Sigmoid colon (tissue), 4 donors: ENCODE results near the gene B3GALT6.

Experiments
- EP300 ChIP-seq, 4 donors: sonication (generic); formaldehyde crosslinking; IDR thresholded peaks; one replicate each; pipeline ENCODE4 v1.6.1; 2017; ENCODE audit warnings: antibody characterized with exemption in 4 of 4
- POLR2A ChIP-seq, 2 donors: fragments of 450-650 bp; IDR thresholded peaks; one replicate each; pipeline ENCODE4 v1.6.1; 2016; ENCODE audit warnings: antibody characterized with exemption in 2 of 2, mild to moderate bottlenecking in 2 of 2, moderate library complexity in 2 of 2
- POLR2AphosphoS5 ChIP-seq, 4 donors: sonication (generic); formaldehyde crosslinking; IDR thresholded peaks; one replicate each; pipeline ENCODE4 v1.6.1; 2017; ENCODE audit warnings: antibody characterized with exemption in 4 of 4
- TF ChIP-seq, protein P1 (sequence below), 4 experiments: fragments of 450-650 bp in 3 of 4; fragments of 200-600 bp in 1 of 4; IDR thresholded peaks; one replicate each; pipeline ENCODE4 v1.5.1; 2016 to 2019; ENCODE audit warnings: antibody characterized with exemption in 4 of 4, mild to moderate bottlenecking in 3 of 4, moderate library complexity in 2 of 4

DNA sequence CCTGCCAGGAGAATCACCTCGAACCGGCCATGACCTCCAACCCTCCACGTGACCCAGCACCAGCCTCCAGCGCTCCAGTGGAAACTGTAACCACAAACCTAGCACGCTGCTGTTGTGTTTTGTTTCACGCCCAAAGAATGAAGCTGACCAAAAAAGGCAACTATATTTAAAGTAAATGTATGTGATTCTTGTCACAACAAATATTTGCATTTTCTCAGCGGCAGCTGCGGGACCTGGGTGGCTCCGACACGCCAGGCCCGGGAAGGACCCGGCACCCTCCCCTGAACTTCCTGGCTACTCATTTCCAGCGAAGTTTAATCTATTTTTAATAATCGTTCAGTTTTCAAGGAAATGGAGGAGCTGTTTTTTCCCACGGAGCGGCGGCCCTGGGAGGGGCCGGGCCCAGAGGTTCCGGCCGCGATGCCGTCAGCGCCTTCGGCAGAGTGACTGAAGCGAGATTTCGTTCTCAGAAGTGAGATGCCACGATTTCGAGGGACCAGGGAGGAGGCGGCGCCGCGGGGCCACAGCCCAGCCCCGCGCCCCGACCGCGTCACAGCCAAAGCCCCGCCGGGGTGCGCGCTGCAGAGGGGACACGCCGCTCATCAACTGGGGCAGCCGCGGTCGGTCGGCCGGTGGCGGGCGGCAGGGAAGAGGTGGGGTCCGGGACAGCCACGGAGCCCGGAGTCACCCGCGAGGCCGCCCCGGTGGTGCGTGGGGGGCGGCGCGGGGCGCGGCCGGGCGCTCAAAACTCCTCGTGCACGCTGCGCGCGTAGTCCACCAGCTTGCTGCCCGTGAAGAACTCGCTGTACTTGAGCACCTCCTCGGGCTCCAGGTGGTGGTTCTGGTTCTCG lies 15.0 kb upstream of the B3GALT6 start:
- no peak for TF ChIP-seq POLR2A (IDR thresholded peaks at IDR 0.05)
- TF ChIP-seq, protein P1, sequence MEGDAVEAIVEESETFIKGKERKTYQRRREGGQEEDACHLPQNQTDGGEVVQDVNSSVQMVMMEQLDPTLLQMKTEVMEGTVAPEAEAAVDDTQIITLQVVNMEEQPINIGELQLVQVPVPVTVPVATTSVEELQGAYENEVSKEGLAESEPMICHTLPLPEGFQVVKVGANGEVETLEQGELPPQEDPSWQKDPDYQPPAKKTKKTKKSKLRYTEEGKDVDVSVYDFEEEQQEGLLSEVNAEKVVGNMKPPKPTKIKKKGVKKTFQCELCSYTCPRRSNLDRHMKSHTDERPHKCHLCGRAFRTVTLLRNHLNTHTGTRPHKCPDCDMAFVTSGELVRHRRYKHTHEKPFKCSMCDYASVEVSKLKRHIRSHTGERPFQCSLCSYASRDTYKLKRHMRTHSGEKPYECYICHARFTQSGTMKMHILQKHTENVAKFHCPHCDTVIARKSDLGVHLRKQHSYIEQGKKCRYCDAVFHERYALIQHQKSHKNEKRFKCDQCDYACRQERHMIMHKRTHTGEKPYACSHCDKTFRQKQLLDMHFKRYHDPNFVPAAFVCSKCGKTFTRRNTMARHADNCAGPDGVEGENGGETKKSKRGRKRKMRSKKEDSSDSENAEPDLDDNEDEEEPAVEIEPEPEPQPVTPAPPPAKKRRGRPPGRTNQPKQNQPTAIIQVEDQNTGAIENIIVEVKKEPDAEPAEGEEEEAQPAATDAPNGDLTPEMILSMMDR (IDR thresholded peaks at IDR 0.05) = no peak
- no peak for TF ChIP-seq EP300 (IDR thresholded peaks at IDR 0.05)
- no peak for TF ChIP-seq POLR2AphosphoS5 (IDR thresholded peaks at IDR 0.05)
